ENCODE measurements around the gene SHH. TPM values are rescaled to one million over a fixed set of nuclear protein-coding genes. Genes with fewer than 3 reads are reported as not detected.
A peak's percentile ranks its signal among the peaks of the same experiment; 100 is the strongest.

The SHH gene
- total RNA-seq, 3 donors from 2014 or later = 2.4 to 9.6 (median 6.6) TPM

DNA sequence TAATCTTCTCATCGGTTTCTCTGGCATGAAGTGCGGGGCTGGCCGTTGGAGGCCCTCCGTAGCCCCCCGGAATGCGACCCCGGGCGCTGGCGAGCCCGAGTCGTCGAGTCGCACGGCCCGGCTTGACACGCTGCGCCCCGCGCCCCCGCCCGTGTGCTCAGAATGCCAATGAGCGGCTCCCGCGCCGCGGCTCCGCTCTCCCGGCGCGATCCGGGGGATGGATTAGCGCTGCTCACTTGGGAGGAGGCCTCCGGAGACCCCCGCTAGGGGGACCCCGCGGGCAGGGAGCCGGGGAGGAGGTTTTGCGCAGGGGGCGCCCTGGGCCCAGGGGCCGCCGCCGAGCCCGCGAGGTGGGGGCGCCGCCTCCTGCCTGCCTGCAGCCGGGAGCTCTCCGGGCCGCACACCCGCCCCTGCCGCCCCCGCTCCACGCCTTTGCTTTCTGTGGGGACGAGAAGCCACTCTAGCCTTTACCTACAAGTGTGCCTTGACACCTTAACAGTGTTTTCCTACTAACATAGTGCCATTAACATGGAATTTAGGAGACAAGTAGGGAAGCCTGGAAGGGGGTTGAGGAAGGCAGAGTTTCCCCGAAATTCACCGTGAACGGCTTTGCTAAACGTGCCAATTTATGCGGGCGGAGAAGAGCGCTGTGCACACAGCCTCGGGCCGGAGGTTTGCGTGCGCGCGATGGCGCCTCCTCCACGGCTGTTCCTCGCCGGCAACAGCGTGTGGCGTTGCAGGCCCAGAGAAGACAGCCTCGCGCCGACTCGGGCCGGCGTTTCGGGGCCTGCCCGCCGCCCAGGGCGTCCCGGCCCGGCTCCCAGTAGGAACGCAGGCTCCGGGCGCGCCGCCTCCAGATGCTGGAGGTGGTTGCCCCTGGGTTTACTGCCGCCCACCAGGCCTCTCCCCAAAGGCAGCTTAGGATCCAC, 7.1 kb downstream of the SHH start:
- ATAC-seq = peak; percentile 12
- intact Hi-C loops (cut with DNase I, micrococcal nuclease) = loop anchor here in 1 of 2 donors (10.0 kb wide), 1 partner anchor 1020 kb away; no protein-coding TSS in a partner anchor
- H3K4me3 ChIP-seq = no peak overlapping the region
- TF ChIP-seq CTCF (IDR thresholded peaks at IDR 0.05) = peak; percentile 19
- H3K4me1 ChIP-seq (ENCODE audit: low read depth) = peaks cover 26% of the 10 kb centered on the region
- no peaks in the 10 kb centered on the region for H3K36me3 ChIP-seq (ENCODE audit: low read depth)
- DNase-seq = peak; percentile 57 to 71 (median 57)
- H3K9me3 ChIP-seq = no peaks in the 10 kb centered on the region

GRCh38 chr7:155804431-155804831, 7.8 kb downstream of the SHH start:
- no peak for TF ChIP-seq CTCF (IDR thresholded peaks at IDR 0.05)
- DNase-seq (peak in 1 of 3 donors; percentile 22), ATAC-seq (no peak)
- H3K4me3 ChIP-seq = no peak overlapping the region
- no peaks in the 10 kb centered on the region for H3K36me3 ChIP-seq (ENCODE audit: low read depth)
- H3K9me3 ChIP-seq = no peaks in the 10 kb centered on the region
- H3K4me1 ChIP-seq (ENCODE audit: low read depth) = peaks cover 21% of the 10 kb centered on the region
- intact Hi-C loops (cut with DNase I, micrococcal nuclease) = loop anchor here in 1 of 2 donors (10.0 kb wide), 1 partner anchor 1020 kb away; no protein-coding TSS in a partner anchor

- peaks cover 21% of the 10 kb centered on the region for H3K4me1 ChIP-seq (ENCODE audit: low read depth)
- intact Hi-C loops (cut with DNase I, micrococcal nuclease) = loop anchor here in 1 of 2 donors (10.0 kb wide), 1 partner anchor 1021 kb away; no protein-coding TSS in a partner anchor
- TF ChIP-seq CTCF (IDR thresholded peaks at IDR 0.05) = no peak
Observed at GRCh38 chr7:155803418-155804376, 8.6 kb downstream of the SHH start.

DNA sequence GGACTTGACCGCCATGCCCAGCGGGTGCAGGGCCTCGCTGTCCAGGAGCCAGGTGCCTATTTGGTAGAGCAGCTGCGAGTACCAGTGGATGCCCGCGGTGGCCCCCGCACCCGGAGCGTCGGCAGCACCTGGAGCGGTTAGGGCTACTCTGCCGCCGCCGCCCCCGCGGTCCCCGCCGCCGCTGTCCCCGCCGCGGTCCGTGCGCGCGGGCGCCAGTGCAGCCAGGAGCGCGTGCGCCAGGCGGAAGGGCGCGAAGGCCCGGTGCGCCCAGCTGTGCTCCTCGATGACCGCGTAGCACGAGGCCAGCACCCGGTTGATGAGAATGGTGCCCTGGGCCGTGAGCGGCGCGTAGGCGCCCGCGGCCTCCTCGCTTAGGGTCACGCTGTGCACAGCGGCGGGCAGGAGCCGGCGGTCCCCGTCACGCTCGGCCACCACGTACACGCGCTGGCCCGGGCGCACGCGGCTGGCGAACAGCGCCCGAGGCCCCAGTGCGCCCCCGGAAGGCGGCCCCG, 9.3 kb downstream of the SHH start:
- H3K9me3 ChIP-seq = no peaks in the 10 kb centered on the region
- DNase-seq = peak in 2 of 3 donors; percentile 29 to 39
- H3K4me3 ChIP-seq = no peak overlapping the region
- no peaks in the 10 kb centered on the region for H3K36me3 ChIP-seq (ENCODE audit: low read depth)
- TF ChIP-seq CTCF (IDR thresholded peaks at IDR 0.05) = no peak
- H3K4me1 ChIP-seq (ENCODE audit: low read depth) = peaks cover 21% of the 10 kb centered on the region
- intact Hi-C loops (cut with DNase I, micrococcal nuclease) = loop anchor here in 1 of 2 donors (10.0 kb wide), 1 partner anchor 1022 kb away; no protein-coding TSS in a partner anchor
- ATAC-seq = no peak

More at GRCh38 chr7:155803418-155804376, 8.6 kb downstream of the SHH start:
- Histone ChIP-seq H3K4me3 (no peak overlapping the region), H3K9me3 (no peaks in the 10 kb centered on the region), H3K36me3 (ENCODE audit: low read depth) (no peaks in the 10 kb centered on the region)
- DNase-seq (peak; percentile 83 to 89 (median 87)), ATAC-seq (peak; percentile 78)

DNA sequence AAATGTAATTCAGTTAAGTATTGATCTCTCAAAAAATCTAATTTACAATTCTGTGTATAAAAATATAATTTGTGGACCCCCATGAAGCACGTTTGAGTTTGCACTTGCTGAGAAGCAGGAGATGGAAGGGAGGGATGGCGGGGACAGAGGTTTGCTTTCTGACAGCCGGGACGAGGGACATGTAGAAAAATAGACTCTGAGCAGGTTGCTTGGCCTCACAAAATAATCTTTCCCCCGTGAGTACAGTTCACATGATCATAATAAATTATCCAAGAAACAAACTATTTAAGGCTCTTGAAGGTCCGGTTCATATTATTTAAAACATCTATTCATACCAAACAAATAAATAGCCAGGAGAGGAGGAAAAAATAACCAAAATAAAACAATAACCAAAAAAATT, 10.0 kb downstream of the SHH start:
- Histone ChIP-seq H3K4me3 (no peak overlapping the region), H3K4me1 (ENCODE audit: low read depth) (peaks cover 21% of the 10 kb centered on the region), H3K9me3 (no peaks in the 10 kb centered on the region), H3K36me3 (ENCODE audit: low read depth) (no peaks in the 10 kb centered on the region)
- TF ChIP-seq CTCF (IDR thresholded peaks at IDR 0.05) = no peak
- DNase-seq (no peak), ATAC-seq (no peak)
- intact Hi-C loops (cut with DNase I, micrococcal nuclease) = loop anchor here in 1 of 2 donors (10.0 kb wide), 1 partner anchor 1023 kb away; no protein-coding TSS in a partner anchor

Data from mucosa of descending colon (tissue), 3 donors.